GM18951 (cell line): ENCODE results near the gene SKOR2.
"Not testable (repeated sequence)": the region's sequence is repeated elsewhere in the genome, so short reads cannot be mapped to it uniquely, and the experiment has no call there.

Source experiments
- POLR2A ChIP-seq: IDR thresholded peaks from 4 replicates; pipeline ENCODE4 v1.6.1; 2011; ENCODE audit warnings: mild to moderate bottlenecking; ENCODE audit not compliant: insufficient read length, insufficient read depth; ENCODE audit errors: extremely low read depth
- in situ Hi-C: fragments of 300-500 bp; cut with MboI; formaldehyde crosslinking; loops from one replicate; pipeline ENCODE4 v1.12.0; 2022; ENCODE audit warnings: low sequenced_read_pairs, mixed read lengths, inconsistent platforms; ENCODE audit not compliant: unreplicated experiment

Gene SKOR2

GRCh38 chr18:47168509-47168908 lies 83.0 kb downstream of the SKOR2 start:
- in situ Hi-C loops = no loop called here
- no peak for TF ChIP-seq POLR2A

GRCh38 chr18:47166294-47166693 lies 85.2 kb downstream of the SKOR2 start:
- no peak for TF ChIP-seq POLR2A
- in situ Hi-C loops = no loop called here

GRCh38 chr18:47163241-47163640 lies 88.2 kb downstream of the SKOR2 start:
- no peak for TF ChIP-seq POLR2A
- in situ Hi-C loops = no loop called here

GRCh38 chr18:47160256-47160655 lies 91.2 kb downstream of the SKOR2 start:
- in situ Hi-C loops = no loop called here

GRCh38 chr18:47158404-47158803 lies 93.1 kb downstream of the SKOR2 start:
- in situ Hi-C loops = not testable (repeated sequence)

More at GRCh38 chr18:47160256-47160655, 91.2 kb downstream of the SKOR2 start:
- TF ChIP-seq POLR2A = no peak
